Suprapubic skin (tissue), 3 donors: ENCODE measurements around the gene XRRA1.

ENCODE experiments used
- POLR2A ChIP-seq, 2 donors: fragments of 450-650 bp; IDR thresholded peaks; one replicate each; pipeline ENCODE4 v1.6.1; 2017; ENCODE audit warnings: antibody characterized with exemption in 2 of 2, mild to moderate bottlenecking in 2 of 2, moderate library complexity in 2 of 2
- TF ChIP-seq, protein P1 (sequence below), 2 donors: fragments of 200-600 bp in 1 of 2; fragments of 450-650 bp in 1 of 2; sonication (generic) in 1 of 2; IDR thresholded peaks; one replicate each; pipeline ENCODE4 v1.5.1; 2016 to 2019; ENCODE audit warnings: antibody characterized with exemption in 2 of 2, mild to moderate bottlenecking in 1 of 2, moderate library complexity in 1 of 2

DNA sequence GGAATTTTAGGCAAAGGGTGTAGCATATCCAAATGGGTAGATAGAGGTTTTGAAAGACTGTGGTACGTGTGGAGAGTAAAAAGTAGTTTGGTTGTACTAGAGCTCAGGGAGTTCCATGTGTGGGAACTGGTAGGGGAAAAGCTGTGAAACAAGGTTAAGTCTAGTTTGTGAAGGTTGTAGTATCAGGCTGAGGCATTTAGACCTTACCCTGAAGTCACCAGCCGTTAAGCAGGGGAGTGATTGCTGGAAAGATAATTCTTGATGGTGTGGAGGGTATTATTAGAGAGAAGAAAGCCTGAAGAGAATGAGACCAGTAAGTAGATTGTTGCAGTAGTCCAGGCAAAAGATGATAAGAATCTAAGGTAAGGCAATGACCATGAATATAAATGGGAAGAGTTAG is 132.2 kb downstream of the XRRA1 start:
- TF ChIP-seq, protein P1, sequence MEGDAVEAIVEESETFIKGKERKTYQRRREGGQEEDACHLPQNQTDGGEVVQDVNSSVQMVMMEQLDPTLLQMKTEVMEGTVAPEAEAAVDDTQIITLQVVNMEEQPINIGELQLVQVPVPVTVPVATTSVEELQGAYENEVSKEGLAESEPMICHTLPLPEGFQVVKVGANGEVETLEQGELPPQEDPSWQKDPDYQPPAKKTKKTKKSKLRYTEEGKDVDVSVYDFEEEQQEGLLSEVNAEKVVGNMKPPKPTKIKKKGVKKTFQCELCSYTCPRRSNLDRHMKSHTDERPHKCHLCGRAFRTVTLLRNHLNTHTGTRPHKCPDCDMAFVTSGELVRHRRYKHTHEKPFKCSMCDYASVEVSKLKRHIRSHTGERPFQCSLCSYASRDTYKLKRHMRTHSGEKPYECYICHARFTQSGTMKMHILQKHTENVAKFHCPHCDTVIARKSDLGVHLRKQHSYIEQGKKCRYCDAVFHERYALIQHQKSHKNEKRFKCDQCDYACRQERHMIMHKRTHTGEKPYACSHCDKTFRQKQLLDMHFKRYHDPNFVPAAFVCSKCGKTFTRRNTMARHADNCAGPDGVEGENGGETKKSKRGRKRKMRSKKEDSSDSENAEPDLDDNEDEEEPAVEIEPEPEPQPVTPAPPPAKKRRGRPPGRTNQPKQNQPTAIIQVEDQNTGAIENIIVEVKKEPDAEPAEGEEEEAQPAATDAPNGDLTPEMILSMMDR (IDR thresholded peaks at IDR 0.05) = no peak
- no peak for TF ChIP-seq POLR2A (IDR thresholded peaks at IDR 0.05)
